NK-92 (cell line): ENCODE results near the gene RO60.

ENCODE experiments used
- DNase-seq: peaks from one replicate; lab custom pipeline; 2025; ENCODE audit not compliant: unreplicated experiment; lab: John Stamatoyannopoulos, UW

RO60 gene

GRCh38 chr1:193104907-193105820, 45.8 kb downstream of the RO60 start, which contains the start of gene GLRX2:
Gene GLRX2 (minus strand): TSS chr1:193105414. CDS start chr1:193105382, 32 bp downstream.
- DNase-seq = no peak

GRCh38 chr1:193105821-193106177, 46.4 kb downstream of the RO60 start:
- no peak for DNase-seq

GRCh38 chr1:193108471-193108870, 49.1 kb downstream of the RO60 start:
- no peak for DNase-seq
